GM19099 (cell line): ENCODE data around the gene PANX3.

Experiments
- POLR2A ChIP-seq: IDR thresholded peaks from 3 replicates; pipeline ENCODE4 v1.6.1; 2011; ENCODE audit warnings: low read depth; ENCODE audit not compliant: insufficient read length; ENCODE audit errors: extremely low read depth

PANX3 gene

DNA sequence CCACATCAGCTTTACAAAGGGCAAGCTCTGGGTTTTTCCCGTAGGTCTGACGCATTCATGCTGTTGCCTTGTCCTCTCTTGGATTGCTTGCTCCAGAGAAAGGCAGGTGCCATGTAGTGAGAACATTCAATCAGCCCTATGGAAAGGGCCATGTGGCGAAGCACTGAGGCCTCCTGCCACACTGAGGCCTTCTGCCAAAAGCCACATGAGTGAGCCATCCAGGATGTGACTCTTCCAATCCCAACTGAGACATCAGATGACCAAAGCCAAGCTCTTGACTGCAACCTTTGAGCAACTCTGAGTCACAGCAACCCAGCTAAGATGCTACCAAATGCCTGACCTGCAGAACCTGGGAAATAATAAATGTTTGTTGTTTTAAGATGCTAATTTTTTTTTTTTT lies 9.0 kb upstream of the PANX3 start:
- TF ChIP-seq POLR2A: no peak

DNA sequence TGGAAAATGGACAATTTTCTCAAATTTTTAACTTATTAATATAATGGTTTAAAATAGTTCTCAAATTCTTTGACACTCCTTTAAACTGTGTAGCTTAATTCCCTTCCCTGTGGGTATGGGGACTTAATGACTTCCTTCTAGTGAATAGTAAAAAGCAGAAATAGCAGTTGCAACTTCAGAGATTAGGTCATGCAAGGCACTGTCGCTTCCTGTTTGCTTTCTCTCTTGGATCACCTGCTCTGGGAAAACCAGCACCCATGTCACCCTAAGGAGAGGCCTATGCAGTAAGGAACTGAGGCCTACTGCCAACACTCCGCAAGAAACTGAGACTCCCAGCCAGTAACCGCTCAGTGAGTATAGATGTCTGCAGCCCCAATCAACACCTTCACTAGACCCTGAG lies 5.5 kb upstream of the PANX3 start:
- TF ChIP-seq POLR2A: no peak

DNA sequence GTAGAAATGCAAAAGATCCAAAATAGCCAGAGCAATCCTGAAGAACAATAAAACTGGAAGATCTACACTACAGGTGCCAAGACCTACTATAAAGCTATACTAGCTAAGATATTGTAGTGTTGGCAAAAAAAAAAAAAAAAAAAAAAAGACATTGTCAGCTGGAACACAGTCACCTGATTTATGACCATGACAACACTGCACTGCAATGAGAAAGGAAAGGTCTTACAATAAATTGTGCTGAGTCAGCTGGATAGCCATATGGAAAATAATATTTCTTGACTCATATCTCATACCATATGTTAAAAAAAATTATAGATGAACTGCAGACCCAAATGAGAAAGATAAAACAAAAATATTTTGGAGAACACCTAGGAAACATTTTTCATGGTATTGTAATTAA lies 3.1 kb upstream of the PANX3 start:
- TF ChIP-seq POLR2A: no peak

DNA sequence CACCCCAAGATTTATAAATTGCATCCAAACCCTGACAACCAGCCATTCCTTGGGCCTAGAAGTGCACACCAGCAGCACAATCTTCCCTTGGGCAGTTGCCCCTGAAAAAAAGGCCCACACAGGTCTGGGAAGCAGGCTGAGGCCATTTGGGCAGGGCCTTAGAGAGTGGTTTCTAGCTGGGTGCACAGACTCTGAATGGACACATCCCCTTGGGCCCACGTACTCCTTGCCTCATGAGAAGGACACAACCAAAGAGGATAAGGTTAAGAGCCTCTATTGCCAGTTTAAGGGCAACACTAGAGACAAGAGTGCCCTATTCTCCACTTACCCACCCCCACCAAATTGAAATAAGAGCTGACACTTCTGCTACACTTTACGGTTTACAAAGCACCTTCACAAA lies 933 bp upstream of the PANX3 start:
- no peak for TF ChIP-seq POLR2A

DNA sequence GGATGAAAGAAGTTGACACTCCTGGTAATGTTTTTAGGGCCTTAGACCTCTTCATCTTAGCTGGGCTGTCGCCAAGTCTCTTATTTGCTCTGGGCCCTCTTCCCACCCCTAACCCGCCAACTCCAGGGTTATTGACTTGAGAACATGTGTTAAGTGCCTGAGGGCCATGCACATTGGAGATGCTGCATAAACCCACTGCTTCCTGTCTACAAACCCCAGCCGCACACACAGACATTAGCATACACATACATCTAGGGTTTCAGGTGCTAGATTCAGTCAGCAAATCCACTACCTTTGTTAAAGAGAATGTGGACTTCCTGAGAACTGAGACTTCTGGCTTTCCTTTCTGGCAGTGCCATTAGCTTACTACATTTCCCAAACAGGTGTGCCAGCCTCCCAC lies 817 bp downstream of the PANX3 start:
- no peak for TF ChIP-seq POLR2A

DNA sequence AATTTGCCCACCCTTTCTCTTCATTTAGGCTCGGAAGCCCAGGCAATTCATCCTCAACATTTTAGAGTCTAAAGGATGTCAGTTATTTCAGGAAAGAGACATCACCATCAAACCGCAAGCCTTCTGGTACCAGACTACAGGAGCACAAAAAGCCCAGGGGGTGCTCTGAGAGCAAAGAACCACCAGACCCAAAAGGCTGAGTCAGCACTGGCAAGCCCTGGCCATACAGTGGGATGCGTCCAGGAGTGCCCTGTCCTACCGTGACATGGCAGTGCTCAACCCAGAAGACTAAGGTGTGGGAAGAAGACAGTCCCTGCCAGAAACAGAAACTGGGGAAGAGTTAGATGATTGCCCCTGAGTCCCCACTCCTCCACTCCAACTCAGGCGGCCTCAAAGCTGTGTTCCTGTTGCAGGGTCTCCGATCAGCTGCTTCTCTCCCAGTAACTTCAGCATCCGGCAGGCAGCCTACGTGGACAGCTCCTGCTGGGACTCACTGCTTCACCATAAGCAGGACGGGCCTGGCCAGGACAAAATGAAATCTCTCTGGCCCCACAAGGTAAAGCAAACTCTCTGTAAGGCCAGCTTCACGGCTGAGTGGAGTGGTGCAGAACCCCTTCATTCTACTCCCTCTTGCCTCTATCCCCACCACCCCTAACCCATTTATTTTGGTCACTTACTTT lies 1.5 kb downstream of the PANX3 start:
- no peak for TF ChIP-seq POLR2A

DNA sequence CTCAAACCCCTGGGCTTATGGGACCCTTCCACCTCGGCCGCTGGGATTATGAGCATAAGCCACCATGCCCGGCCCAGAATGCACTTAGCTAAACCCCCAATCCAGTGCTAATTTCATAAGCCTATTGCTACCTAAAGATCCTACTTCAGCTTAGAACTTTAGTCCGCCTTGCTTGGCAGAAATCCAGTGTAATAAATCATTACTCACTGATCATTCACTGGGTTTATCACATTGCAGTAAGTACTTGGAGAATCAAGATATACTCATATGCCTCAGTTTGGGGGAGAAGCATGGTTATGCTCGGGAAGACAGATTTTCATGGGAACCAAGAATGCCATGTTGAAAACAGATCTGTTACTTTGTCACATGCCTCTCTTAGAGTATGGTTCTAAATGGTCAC lies 7.6 kb downstream of the PANX3 start:
- TF ChIP-seq POLR2A: no peak

DNA sequence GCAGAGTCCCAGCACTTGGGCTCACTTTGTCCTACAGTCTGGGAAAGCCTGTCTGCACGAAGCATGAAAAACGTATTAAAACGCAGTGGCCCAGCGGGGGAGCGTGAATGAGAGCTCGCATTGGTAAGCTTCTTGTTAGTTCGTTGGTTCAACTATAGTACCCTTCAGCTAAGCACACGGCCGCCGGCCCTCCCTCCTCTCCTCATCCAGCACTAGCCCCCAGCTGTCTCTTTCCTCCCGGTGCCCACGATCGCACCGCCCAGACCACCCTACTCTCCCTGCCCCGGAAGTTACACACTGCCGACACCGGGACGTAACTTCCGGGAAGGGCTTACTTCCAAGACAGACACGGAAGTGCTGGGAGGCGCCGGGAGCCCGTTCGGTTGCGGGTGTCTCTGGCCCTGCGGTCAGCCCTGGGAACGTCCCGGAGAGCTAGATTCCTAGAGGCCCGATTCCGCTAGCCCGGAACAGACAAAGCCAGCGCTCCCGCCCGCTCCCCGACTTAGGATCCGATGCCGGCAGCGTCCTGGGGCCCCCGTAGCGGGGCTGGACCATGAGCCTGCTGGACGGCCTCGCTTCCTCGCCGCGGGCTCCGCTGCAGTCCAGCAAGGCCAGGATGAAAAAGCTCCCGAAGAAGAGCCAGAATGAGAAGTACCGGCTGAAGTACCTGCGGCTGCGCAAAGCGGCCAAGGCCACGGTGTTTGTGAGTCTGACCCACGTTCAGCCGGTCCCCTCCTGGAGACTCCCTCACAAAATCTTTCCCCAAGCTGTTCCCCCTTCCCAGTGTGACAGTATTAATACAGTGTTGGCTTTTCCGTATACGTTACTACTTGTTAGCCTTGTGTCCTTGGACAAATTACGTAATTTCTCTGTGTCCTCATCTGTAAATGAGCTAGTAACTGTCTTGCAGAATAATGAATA lies 11.6 kb downstream of the PANX3 start, which contains the start of gene TBRG1:
Gene TBRG1 (plus strand): TSS at position 334 of the 921 bp plus-strand sequence. CDS start 220 bp downstream, at position 554.
- TF ChIP-seq POLR2A: peak; percentile 96

DNA sequence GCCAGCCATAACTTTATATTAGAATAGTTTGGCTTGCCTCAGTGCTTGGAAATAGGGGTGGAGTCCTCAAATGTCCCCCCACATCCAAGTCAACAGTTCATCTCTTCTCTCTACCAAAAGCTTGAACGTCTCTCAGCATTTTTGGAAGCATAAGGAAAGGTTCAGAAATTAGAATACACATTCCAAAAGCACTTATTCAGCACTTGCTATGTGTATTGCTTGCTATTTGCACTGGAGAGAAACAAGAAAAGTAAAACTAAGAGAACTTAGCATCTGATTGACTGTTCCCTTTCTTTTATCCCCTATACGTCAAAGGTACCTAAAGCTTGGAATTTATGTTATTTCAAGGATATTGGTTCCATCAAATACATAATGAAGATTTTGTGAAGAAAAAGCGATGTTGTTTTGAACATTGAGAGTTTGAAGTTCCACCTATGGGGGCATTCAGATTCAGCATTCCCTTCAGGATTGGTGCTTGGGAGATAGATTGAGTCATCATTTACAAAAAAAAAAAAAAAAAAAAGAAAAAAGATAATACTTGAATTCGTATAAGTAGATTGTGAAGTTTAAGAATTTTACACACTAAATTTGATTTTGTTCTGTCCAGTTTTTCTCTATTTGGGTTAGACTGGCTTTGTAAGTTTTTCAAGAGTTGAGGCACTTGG lies 12.8 kb downstream of the PANX3 start:
- TF ChIP-seq POLR2A: no peak

DNA sequence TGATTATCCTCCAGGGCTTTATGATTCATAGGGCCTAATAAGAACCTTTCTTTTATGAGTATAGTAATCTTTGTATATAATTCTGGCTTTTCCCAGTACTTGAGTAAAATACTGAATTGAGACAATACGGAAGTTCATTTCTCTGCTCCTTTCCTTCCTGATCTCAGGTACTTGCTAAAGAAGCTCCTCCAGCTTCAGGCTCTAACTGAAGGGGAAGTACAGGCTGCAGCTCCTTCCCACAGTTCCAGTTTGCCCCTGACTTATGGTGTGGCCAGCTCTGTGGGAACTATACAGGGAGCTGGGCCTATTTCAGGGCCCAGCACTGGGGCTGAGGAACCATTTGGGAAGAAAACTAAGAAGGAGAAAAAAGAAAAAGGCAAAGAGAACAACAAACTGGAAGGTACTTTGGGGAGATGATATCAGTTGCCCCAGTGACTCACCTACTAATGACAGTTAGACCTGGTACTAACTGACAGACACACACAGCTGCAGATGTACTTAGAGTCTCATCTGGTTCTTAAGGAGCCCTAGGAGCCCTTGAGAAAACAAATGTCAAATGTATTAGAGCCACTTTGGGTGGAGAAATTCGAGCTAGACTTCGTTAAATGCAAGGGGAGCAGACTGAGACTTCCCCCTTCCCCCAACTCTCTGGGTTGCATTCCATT lies 14.4 kb downstream of the PANX3 start:
- no peak for TF ChIP-seq POLR2A

DNA sequence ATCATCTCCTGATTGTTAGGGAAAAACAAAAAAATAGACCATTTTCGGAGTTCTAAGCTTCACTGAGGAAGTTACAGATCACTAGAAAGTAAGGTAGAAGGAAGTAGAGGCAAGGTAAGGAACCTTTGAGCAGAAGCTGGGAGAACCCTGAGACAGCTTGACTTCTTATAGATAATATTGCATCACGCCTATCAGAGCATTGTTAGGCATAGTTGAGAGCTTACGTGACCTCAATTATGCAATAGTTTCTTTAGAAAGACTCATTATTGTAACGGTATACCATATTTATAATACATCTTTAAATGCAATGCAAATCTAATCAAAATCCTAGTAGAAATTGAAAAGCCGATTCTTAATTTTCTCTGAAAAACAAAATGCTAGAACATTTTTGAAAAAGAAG lies 16.3 kb downstream of the PANX3 start:
- no peak for TF ChIP-seq POLR2A

DNA sequence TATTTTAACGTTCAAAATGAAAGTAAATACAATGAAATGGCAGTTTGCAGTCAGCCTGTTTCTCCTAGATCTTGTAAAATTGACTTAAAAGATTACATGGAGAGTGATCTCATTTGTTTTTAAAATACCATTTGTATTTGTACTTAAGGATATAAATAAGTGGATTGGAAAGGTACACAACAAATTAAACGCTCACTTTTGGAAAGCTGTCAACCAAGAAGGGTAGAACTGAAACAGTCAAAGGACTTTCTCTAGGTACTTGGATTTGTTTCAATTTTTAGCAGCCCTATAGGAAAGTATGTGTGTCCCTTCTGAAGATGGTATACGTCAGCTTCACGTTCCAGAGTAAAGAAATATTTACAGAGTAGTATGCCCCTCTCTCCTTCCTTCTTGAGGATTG lies 18.7 kb downstream of the PANX3 start:
- TF ChIP-seq POLR2A: no peak

DNA sequence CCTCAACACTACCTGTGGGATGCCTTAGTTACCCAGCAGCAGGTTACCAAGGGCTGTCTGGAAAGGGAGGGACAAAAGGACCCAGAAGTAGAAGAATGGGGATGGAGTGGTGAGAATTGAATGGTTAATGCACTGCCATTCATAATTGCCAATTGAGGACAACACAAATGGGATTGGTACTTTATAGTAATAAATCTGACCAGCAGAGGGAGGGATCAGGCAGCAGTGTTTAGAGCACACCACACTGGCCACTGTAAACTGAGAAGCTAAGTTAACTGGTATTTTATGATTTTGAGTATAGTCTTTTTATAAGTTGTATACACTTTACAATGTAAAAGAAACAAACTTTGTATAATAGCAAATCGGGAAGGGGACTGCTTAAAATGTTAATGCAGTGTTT lies 22.1 kb downstream of the PANX3 start:
- no peak for TF ChIP-seq POLR2A

DNA sequence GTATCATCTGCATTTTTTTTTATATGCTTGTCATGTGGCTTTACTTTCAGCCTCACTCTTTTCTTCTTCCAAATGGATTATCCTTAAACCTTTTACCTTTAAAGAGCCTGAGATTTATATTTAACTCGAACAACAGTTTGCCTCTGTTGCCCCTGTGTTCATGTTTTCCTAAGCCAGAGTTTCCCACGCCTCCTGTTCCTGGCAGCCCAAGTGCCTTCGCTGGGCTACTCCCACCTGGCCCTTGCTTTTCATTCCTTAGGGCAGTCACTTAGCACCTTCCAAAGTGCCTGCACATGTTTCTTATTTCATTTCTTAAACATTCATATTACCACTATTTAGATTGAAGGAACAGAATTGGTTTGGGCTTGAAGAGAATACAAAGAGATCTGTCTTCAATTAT lies 24.7 kb downstream of the PANX3 start:
- TF ChIP-seq POLR2A: no peak

DNA sequence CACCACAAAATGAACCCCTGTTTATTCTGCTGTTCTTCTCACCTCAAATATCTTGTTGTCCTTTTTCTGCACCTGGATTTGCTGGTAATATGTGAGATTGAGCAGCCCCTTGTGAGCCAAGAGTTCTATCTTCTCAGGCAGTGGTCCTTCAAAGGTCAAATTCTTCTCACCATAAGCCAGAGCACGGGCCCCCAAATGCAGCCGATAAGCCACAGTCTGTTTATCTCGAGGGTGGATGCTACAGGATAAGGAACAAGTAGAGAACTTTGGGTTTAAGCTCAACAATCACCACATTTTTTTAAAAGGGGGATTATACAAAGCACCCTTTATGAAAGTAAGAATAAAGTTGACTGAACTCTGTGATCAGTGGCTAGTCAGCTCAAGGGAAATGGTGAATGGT lies 27.3 kb downstream of the PANX3 start:
- no peak for TF ChIP-seq POLR2A
